ENCODE measurements around the gene AMBN.

The AMBN gene

DNA sequence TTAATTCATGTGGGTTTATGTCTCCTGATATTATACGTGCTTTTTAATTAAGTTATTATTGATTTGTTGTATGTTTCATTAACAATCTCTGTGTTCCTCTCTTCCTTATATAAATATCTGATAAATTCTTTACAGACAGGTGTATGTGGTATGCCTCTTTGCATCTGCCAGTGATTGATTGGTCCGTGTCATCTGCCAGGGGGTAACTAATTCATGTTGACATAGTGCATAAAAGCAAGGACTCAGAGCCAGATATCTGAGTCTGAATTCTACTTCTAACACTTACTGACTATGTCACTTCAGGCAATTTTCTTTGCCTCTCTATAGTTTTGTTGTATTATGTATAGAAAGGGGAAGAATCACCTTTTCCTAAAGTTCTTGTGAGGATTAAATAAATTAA is 5.2 kb upstream of the AMBN start:
- no peak overlapping the region for H3K4me3 ChIP-seq (ENCODE audit: low read depth, low read length)
- no peak for DNase-seq (ENCODE audit: low read depth)

DNA sequence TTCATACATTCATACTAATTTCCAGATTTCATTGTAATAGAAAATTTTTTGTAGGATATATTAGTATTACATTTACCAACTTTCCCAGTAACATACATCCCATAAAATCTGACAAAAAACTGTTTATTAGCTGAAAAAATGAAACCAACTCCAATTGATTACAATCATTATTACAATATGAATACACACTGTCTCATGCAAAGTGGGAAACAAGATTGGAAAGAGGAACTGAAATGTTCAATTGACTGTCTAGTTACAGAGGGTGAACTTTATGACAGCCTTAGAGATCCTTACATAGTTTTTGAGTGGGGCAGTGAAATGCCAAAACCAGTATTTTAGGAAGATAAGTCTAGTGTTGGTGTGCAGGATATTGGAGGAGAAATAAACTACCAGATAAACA is 2.3 kb upstream of the AMBN start:
- DNase-seq (ENCODE audit: low read depth): no peak
- no peak for TF ChIP-seq CTCF (IDR thresholded peaks at IDR 0.05; ENCODE audit: low read depth, low read length, missing control alignments)
- H3K4me3 ChIP-seq (ENCODE audit: low read depth, low read length): no peak overlapping the region

More for the DNA sequence above, 5.2 kb upstream of the AMBN start:
- TF ChIP-seq CTCF (IDR thresholded peaks at IDR 0.05; ENCODE audit: low read depth, low read length, missing control alignments): no peak

- TF ChIP-seq CTCF (IDR thresholded peaks at IDR 0.05; ENCODE audit: low read depth, low read length, missing control alignments): no peak
- H3K4me3 ChIP-seq (ENCODE audit: low read depth, low read length): no peak overlapping the region
- no peak for DNase-seq (ENCODE audit: low read depth)
Measured at GRCh38 chr4:70594196-70594595, 2.1 kb downstream of the AMBN start.

DNA sequence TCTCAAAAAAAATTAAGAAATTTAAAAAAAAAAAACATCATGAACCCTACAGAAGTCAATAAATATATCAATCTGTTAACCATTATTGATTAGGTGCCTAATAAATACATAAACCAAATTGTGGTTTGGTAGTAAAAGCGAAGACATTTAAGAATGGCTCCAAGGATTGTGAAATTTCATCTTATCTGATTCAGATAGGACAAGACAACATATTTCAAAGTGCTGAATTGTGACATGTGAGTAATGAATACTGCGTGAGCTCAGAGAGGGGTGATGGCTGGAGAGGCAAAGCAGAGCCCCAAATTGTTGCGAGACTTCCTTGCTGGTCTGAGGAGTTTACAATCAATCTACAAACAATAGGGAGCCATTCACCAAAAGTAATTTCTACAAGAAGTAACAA is 8.2 kb downstream of the AMBN start:
- H3K4me3 ChIP-seq (ENCODE audit: low read depth, low read length): no peak overlapping the region
- no peak for TF ChIP-seq CTCF (IDR thresholded peaks at IDR 0.05; ENCODE audit: low read depth, low read length, missing control alignments)
- DNase-seq (ENCODE audit: low read depth): no peak

DNA sequence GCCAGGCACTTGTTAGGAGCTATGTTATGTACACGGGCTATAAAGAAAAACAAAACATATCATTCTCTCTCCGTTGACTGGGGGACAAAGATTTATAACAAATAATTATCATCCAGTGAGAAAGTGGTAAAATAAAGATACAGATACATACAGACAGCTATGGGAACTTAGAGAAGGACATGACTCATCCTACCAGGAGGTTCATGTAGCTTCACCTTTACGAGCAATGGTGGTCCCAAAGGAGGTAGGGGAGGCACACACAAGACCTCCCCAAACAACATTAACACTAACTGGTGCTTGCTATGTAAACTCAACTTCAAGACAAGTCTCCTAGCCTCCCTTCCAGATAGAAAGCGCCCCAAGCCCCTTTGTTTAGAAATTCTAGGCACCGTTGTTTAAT is 8.9 kb downstream of the AMBN start:
- DNase-seq (ENCODE audit: low read depth): no peak
- no peak overlapping the region for H3K4me3 ChIP-seq (ENCODE audit: low read depth, low read length)
- TF ChIP-seq CTCF (IDR thresholded peaks at IDR 0.05; ENCODE audit: low read depth, low read length, missing control alignments): no peak

DNA sequence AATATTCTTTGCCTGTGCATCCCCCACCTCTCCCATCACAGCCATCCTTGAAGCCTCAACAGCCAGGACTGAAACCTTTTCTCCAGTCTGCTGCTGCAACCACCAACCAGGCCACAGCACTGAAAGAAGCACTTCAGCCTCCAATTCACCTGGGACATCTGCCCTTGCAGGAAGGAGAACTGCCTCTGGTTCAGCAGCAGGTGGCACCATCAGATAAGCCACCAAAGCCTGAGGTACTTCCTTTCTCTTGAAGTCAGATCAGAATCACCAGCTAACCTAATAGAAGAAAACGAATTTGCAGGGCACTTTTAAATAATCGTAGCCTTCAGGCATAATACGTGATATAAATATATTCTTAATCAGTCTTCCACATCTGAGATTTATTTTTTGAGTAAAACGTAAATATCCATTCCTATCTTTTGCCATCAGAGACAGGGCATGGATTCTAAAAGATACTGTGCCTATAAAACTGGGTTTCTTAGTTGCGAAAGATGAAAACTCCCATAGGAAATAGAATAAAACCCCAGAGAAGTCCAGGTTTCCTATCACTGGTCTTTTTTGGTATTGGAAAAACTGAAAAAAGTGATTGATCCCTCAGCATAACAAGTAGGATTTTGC is 9.5 kb downstream of the AMBN start:
- DNase-seq (ENCODE audit: low read depth): peak; percentile 63
- no peak overlapping the region for H3K4me3 ChIP-seq (ENCODE audit: low read depth, low read length)
- TF ChIP-seq CTCF (IDR thresholded peaks at IDR 0.05; ENCODE audit: low read depth, low read length, missing control alignments): peak; percentile 92

DNA sequence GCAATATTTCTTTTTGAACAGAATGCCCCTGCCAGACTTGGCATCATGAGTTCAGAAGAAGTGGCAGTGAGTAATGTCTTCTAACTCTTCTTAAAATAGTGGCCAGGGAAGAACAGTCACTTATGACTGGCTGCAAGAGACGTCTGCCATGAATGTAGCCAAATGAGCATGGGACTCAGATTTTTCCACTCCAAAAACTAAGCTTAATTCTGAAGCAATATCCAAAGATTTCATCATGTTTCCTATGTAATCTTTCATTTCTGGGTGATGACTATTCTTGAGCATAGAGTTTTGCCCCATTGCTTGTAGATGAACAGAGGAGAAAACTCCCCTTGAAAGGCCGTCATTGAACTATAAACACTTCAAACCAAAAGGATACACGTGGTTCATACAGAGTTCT is 11.8 kb downstream of the AMBN start:
- TF ChIP-seq CTCF (IDR thresholded peaks at IDR 0.05; ENCODE audit: low read depth, low read length, missing control alignments): no peak
- DNase-seq (ENCODE audit: low read depth): no peak

More for the DNA sequence above, 11.8 kb downstream of the AMBN start:
- no peak overlapping the region for H3K4me3 ChIP-seq (ENCODE audit: low read depth, low read length)
